ENCODE measurements around the gene TMEM11. TPM values are rescaled to one million over a fixed set of nuclear protein-coding genes. Genes with fewer than 3 reads are reported as not detected.
A peak's percentile ranks its signal among the peaks of the same experiment; 100 is the strongest.

Gene TMEM11
- total RNA-seq, 3 donors from 2014 or later (not counting 1 experiment from before 2014, with no cell fraction given) = 18.4 to 27.0 (median 18.6) TPM

DNA sequence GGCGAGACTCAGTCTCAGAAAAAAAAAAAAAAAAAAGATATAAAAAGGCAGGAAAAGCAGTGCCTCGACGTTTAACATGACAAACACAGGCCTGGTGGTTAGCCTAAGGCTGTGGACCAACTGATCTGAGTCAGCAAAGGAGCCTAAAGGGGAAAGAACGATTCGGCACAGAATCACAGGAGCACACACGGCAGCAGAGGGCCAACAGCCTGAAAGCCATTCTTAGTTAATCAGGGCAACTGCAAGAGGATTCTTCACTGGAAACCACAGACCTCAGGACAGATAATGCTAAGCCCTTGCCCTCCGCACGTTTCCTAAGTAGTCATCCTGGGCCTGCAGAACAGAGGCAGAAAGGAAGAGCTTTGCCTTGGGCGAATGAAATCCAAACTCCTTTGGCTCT, 14.7 kb downstream of the TMEM11 start:
- Histone ChIP-seq H3K4me1 (ENCODE audit: control insufficient read depth, insufficient read depth, low read length) (no peaks in the 10 kb centered on the region), H3K9me3 (ENCODE audit: control insufficient read depth, insufficient read depth, low read length) (no peaks in the 10 kb centered on the region), H3K36me3 (ENCODE audit: control insufficient read depth, insufficient read depth, low read length) (peaks cover 30% of the 10 kb centered on the region), H3K27me3 (ENCODE audit: control insufficient read depth, insufficient read depth, low read length) (no peaks in the 10 kb centered on the region), H3K4me3 (ENCODE audit: low read length) (no peak overlapping the region), H3K27ac (ENCODE audit: low read length) (no peak overlapping the region)
- Mint-ChIP-seq H3K27me3 (ENCODE audit: low read depth in 2 of 2) (no peaks in the 10 kb centered on the region), H3K36me3 (no peaks in the 10 kb centered on the region), H3K27ac (no peak overlapping the region), H3K4me1 (peaks cover 20 to 31% of the 10 kb centered on the region in 2 donors), H3K9me3 (no peaks in the 10 kb centered on the region), H3K4me3 (no peak overlapping the region)
- intact Hi-C loops (cut with micrococcal nuclease) = no loop called here
- DNase-seq (no peak), ATAC-seq (no peak)
- TF ChIP-seq, protein P1, sequence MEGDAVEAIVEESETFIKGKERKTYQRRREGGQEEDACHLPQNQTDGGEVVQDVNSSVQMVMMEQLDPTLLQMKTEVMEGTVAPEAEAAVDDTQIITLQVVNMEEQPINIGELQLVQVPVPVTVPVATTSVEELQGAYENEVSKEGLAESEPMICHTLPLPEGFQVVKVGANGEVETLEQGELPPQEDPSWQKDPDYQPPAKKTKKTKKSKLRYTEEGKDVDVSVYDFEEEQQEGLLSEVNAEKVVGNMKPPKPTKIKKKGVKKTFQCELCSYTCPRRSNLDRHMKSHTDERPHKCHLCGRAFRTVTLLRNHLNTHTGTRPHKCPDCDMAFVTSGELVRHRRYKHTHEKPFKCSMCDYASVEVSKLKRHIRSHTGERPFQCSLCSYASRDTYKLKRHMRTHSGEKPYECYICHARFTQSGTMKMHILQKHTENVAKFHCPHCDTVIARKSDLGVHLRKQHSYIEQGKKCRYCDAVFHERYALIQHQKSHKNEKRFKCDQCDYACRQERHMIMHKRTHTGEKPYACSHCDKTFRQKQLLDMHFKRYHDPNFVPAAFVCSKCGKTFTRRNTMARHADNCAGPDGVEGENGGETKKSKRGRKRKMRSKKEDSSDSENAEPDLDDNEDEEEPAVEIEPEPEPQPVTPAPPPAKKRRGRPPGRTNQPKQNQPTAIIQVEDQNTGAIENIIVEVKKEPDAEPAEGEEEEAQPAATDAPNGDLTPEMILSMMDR (IDR thresholded peaks at IDR 0.05) = no peak
- WGBS (ENCODE audit: insufficient coverage) = 68% methylated on average over 9 of the region's 9 CpGs

DNA sequence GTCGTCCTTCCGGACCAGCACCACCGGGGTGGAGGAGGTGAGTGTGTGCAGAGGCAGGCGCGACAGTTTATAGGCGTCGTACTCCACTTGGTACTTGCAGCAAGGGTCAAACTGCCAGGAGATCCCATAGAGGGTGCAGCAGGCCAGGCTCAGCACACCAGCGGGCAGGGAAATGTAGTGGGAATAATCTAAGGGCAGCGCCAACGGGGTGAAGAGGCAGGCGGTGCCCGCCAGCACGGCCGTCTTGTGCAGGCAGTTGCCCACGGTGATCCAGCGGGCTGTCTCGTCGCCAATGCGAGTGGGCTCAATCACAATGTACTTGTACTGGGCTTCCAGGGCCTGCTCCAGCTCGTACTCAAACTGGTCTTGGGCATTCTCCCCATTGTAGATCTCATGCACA, 15.6 kb downstream of the TMEM11 start:
- H3K27me3 ChIP-seq (ENCODE audit: control insufficient read depth, insufficient read depth, low read length) = no peaks in the 10 kb centered on the region
- H3K4me1 Mint-ChIP-seq = peaks cover 20 to 25% of the 10 kb centered on the region in 2 donors
- H3K9me3 ChIP-seq (ENCODE audit: control insufficient read depth, insufficient read depth, low read length) = no peaks in the 10 kb centered on the region
- TF ChIP-seq, protein P1 (IDR thresholded peaks at IDR 0.05) = no peak
- intact Hi-C loops (cut with micrococcal nuclease) = no loop called here
- no peak overlapping the region for H3K27ac ChIP-seq (ENCODE audit: low read length)
- H3K27me3 Mint-ChIP-seq (ENCODE audit: low read depth in 2 of 2) = no peaks in the 10 kb centered on the region
- no peaks in the 10 kb centered on the region for H3K9me3 Mint-ChIP-seq
- H3K36me3 Mint-ChIP-seq = no peaks in the 10 kb centered on the region
- 98% methylated on average over 20 of the region's 20 CpGs for WGBS (ENCODE audit: insufficient coverage)
- H3K4me3 ChIP-seq (ENCODE audit: low read length) = no peak overlapping the region
- no peaks in the 10 kb centered on the region for H3K4me1 ChIP-seq (ENCODE audit: control insufficient read depth, insufficient read depth, low read length)
- ATAC-seq (no peak), DNase-seq (no peak)
- H3K4me3 Mint-ChIP-seq = no peak overlapping the region
- peak overlapping the region in 1 of 2 donors; percentile 35 for H3K27ac Mint-ChIP-seq
- H3K36me3 ChIP-seq (ENCODE audit: control insufficient read depth, insufficient read depth, low read length) = peaks cover 30% of the 10 kb centered on the region

DNA sequence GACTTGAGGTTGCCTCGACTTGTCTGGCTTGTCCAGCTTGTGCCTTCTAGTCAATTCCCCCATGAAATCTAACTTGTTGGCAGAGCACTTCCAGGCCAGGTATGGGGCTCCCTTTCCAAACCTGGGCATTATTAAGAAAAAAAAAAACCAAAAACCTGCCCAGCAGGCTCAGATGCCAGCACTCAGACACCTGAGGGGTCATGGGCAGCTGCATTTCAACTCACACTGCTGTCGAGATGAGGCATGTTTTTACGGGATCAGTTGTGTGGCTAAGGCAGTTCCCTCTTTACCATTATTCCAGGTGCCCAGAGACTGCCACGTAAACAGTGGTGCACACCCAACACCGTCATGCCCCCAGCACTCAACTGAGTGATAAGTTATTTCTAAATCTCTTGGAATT, 17.8 kb downstream of the TMEM11 start:
- no peaks in the 10 kb centered on the region for H3K27me3 Mint-ChIP-seq (ENCODE audit: low read depth in 2 of 2)
- H3K27ac Mint-ChIP-seq = no peak overlapping the region
- DNase-seq (no peak), ATAC-seq (no peak)
- intact Hi-C loops (cut with micrococcal nuclease) = no loop called here
- 97% methylated on average over 5 of the region's 5 CpGs for WGBS (ENCODE audit: insufficient coverage)
- H3K27me3 ChIP-seq (ENCODE audit: control insufficient read depth, insufficient read depth, low read length) = no peaks in the 10 kb centered on the region
- H3K27ac ChIP-seq (ENCODE audit: low read length) = no peak overlapping the region
- peaks cover 17 to 20% of the 10 kb centered on the region in 2 donors for H3K4me1 Mint-ChIP-seq
- H3K4me1 ChIP-seq (ENCODE audit: control insufficient read depth, insufficient read depth, low read length) = no peaks in the 10 kb centered on the region
- H3K36me3 ChIP-seq (ENCODE audit: control insufficient read depth, insufficient read depth, low read length) = peaks cover 36% of the 10 kb centered on the region
- TF ChIP-seq, protein P1 (IDR thresholded peaks at IDR 0.05) = no peak
- no peaks in the 10 kb centered on the region for H3K36me3 Mint-ChIP-seq
- H3K9me3 Mint-ChIP-seq = no peaks in the 10 kb centered on the region
- no peak overlapping the region for H3K4me3 ChIP-seq (ENCODE audit: low read length)
- H3K9me3 ChIP-seq (ENCODE audit: control insufficient read depth, insufficient read depth, low read length) = no peaks in the 10 kb centered on the region
- no peak overlapping the region for H3K4me3 Mint-ChIP-seq

DNA sequence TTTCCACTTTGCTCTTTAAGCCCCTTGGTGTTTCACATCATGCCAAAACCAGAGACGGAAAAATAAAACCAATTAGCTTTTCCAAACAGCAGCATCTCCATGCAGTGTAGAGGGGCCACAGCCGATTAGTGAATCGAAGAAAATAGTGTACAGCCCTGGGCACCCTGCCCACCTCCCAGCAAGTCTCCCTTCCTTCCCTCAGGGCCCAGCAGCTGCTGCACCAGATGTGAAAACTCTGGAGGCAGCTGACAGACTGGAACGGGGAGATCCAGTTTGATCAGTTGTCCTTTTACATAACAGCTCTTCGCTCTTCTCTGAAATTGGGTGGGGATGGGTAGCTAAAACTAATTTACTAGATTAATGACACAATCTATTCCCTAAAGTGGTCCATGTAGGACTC, 19.3 kb downstream of the TMEM11 start:
- H3K4me1 Mint-ChIP-seq = peaks cover 7 to 9% of the 10 kb centered on the region in 2 donors
- Histone ChIP-seq H3K27me3 (ENCODE audit: control insufficient read depth, insufficient read depth, low read length) (no peaks in the 10 kb centered on the region), H3K4me1 (ENCODE audit: control insufficient read depth, insufficient read depth, low read length) (no peaks in the 10 kb centered on the region), H3K27ac (ENCODE audit: low read length) (no peak overlapping the region), H3K9me3 (ENCODE audit: control insufficient read depth, insufficient read depth, low read length) (no peaks in the 10 kb centered on the region), H3K36me3 (ENCODE audit: control insufficient read depth, insufficient read depth, low read length) (peaks cover 40% of the 10 kb centered on the region), H3K4me3 (ENCODE audit: low read length) (no peak overlapping the region)
- no peaks in the 10 kb centered on the region for H3K27me3 Mint-ChIP-seq (ENCODE audit: low read depth in 2 of 2)
- ATAC-seq = no peak
- no peaks in the 10 kb centered on the region for H3K9me3 Mint-ChIP-seq
- DNase-seq = no peak
- H3K4me3 Mint-ChIP-seq = no peak overlapping the region
- TF ChIP-seq, protein P1 (IDR thresholded peaks at IDR 0.05) = no peak
- WGBS (ENCODE audit: insufficient coverage) = 95% methylated on average over 5 of the region's 5 CpGs
- intact Hi-C loops (cut with micrococcal nuclease) = no loop called here
- H3K36me3 Mint-ChIP-seq = no peaks in the 10 kb centered on the region
- peak overlapping the region; percentile 34 to 38 for H3K27ac Mint-ChIP-seq
